Body of pancreas (tissue), 4 donors: ENCODE results near the gene NUDT14. TPM values are rescaled to one million over a fixed set of nuclear protein-coding genes. Genes with fewer than 3 reads are reported as not detected.

Experiments
- ATAC-seq: fragments of 150-250 bp; one replicate; pipeline ENCODE4 v1.9.1; 2016
- DNase-seq, 4 donors: peaks; one replicate each; pipeline ENCODE4 v3.0.0-alpha.2; 2019
- H3K27ac ChIP-seq, 4 donors: fragments of 200-600 bp; sonication (generic); 1 replicate in 3 of 4; 2 replicates in 1 of 4; pipeline versions ENCODE4 v1.5.1 to v1.6.1; 2016 to 2019; ENCODE audit warnings: mild to moderate bottlenecking in 1 of 4, mixed read lengths in 1 of 4, moderate library complexity in 1 of 4
- H3K27me3 ChIP-seq, 2 donors: fragments of 200-600 bp; sonication (generic); one replicate each; pipeline ENCODE4 v1.6.0; 2016; ENCODE audit warnings: mild to moderate bottlenecking in 1 of 2
- H3K36me3 ChIP-seq, 2 donors: fragments of 200-600 bp; sonication (generic); replicated peaks in 1 of 2; 2 replicates each; pipeline ENCODE4 v1.5.1; 2016; ENCODE audit warnings: low read depth in 2 of 2; ENCODE audit not compliant: insufficient read depth in 1 of 2
- H3K4me1 ChIP-seq: fragments of 200-600 bp; sonication (generic); one replicate; pipeline ENCODE4 v1.6.0; 2016
- H3K4me3 ChIP-seq, 2 donors: fragments of 200-600 bp; sonication (generic); 1 replicate in 1 of 2; 2 replicates in 1 of 2; pipeline ENCODE4 v1.5.1; 2016 to 2019
- H3K9me3 ChIP-seq, 3 donors: fragments of 200-600 bp; sonication (generic); 1 replicate in 2 of 3; 2 replicates in 1 of 3; pipeline ENCODE4 v1.5.1; 2016
- CTCF ChIP-seq, 7 experiments: fragments of 450-650 bp in 4 of 7; fragments of 200-600 bp in 3 of 7; sonication (generic) in 3 of 7; IDR thresholded peaks; one replicate each; pipeline ENCODE4 v1.5.1; 2016 to 2019; ENCODE audit warnings: antibody characterized with exemption in 7 of 7
- POLR2A ChIP-seq, 3 donors: fragments of 450-650 bp; IDR thresholded peaks; one replicate each; pipeline ENCODE4 v1.6.1; 2016; ENCODE audit warnings: antibody characterized with exemption in 3 of 3, mild to moderate bottlenecking in 2 of 3
- WGBS, 2 donors: methylation state at CpG; one replicate each; pipeline ENCODE4 v1.1.5; 2017; 5-methylcytosine and 5-hydroxymethylcytosine counted together
- intact Hi-C: fragments of 100-400 bp; cut with DNase I; formaldehyde crosslinking; loops from one replicate; pipeline ENCODE4 v1.15.1; 2023
- total RNA-seq, 2 donors: library from RNA; depleted of rRNA; stranded (reverse); fragments of >200 nt; gene quantifications; one replicate each; pipeline ENCODE4 v1.1.0, GENCODE V29; 2016

Gene NUDT14
- total RNA-seq, 2 donors from 2014 or later, result 28.8 to 66.9 TPM

GRCh38 chr14:105169776-105170655, 11.1 kb downstream of the NUDT14 start:
- intact Hi-C loops, result no loop called here
- H3K36me3 ChIP-seq, result no peaks in the 10 kb centered on the region
- ATAC-seq (no peak), DNase-seq (peak in 1 of 4 donors; percentile 31)
- TF ChIP-seq CTCF (IDR thresholded peaks at IDR 0.05) (no peak), POLR2A (IDR thresholded peaks at IDR 0.05) (no peak)
- 75 to 77% methylated on average over 7 to 21 of the region's 22 CpGs for WGBS, 2 donors
- peaks cover 67% of the 10 kb centered on the region for H3K4me1 ChIP-seq
- no peaks in the 10 kb centered on the region for H3K9me3 ChIP-seq
- no peak overlapping the region for H3K4me3 ChIP-seq
- H3K27ac ChIP-seq, result peak overlapping the region in 1 of 4 donors; percentile 47
- no peaks in the 10 kb centered on the region for H3K27me3 ChIP-seq

- Histone ChIP-seq H3K36me3 (no peaks in the 10 kb centered on the region), H3K4me1 (peaks cover 61% of the 10 kb centered on the region), H3K27ac (no peak overlapping the region), H3K4me3 (no peak overlapping the region), H3K27me3 (no peaks in the 10 kb centered on the region), H3K9me3 (no peaks in the 10 kb centered on the region)
- peak in 1 of 4 donors; percentile 34 for DNase-seq
- 29 to 56% methylated on average over 22 to 53 of the region's 54 CpGs for WGBS, 2 donors
- TF ChIP-seq CTCF (IDR thresholded peaks at IDR 0.05), result no peak
- no peak for TF ChIP-seq POLR2A (IDR thresholded peaks at IDR 0.05)
- ATAC-seq, result peak; percentile 10
- intact Hi-C loops, result no loop called here
Measured at GRCh38 chr14:105168979-105169507, 12.1 kb downstream of the NUDT14 start.

GRCh38 chr14:105168496-105168978, 12.6 kb downstream of the NUDT14 start, which contains the start of gene JAG2:
TSS of gene JAG2 (minus strand) at chr14:105168776. CDS start at chr14:105168420, 356 bp downstream.
- intact Hi-C loops, result no loop called here
- 1% methylated on average over 73 of the region's 84 CpGs; no CpG with 5 or more reads in 1 of the 2 donors for WGBS, 2 donors
- Histone ChIP-seq H3K4me3 (peak within 1 kb of the TSS in 1 of 2 donors; percentile 20), H3K4me1 (peaks cover 58% of the 10 kb centered on the region), H3K27ac (no peak within 1 kb of the TSS), H3K36me3 (no peaks in the 10 kb centered on the region), H3K27me3 (no peaks in the 10 kb centered on the region), H3K9me3 (no peaks in the 10 kb centered on the region)
- peak; percentile 57 to 78 (median 72) for DNase-seq
- ATAC-seq, result peak; percentile 57
- TF ChIP-seq CTCF (IDR thresholded peaks at IDR 0.05) (no peak), POLR2A (IDR thresholded peaks at IDR 0.05) (no peak)

GRCh38 chr14:105168093-105168420, 13.1 kb downstream of the NUDT14 start:
- intact Hi-C loops, result no loop called here
- ATAC-seq (peak; percentile 5), DNase-seq (no peak)
- 0% methylated on average over 24 of the region's 46 CpGs; no CpG with 5 or more reads in 1 of the 2 donors for WGBS, 2 donors
- peaks cover 58% of the 10 kb centered on the region for H3K4me1 ChIP-seq
- no peaks in the 10 kb centered on the region for H3K36me3 ChIP-seq
- H3K9me3 ChIP-seq, result no peaks in the 10 kb centered on the region
- H3K4me3 ChIP-seq, result peak overlapping the region in 1 of 2 donors; percentile 20
- H3K27me3 ChIP-seq, result no peaks in the 10 kb centered on the region
- TF ChIP-seq CTCF (IDR thresholded peaks at IDR 0.05) (no peak), POLR2A (IDR thresholded peaks at IDR 0.05) (no peak)
- H3K27ac ChIP-seq, result no peak overlapping the region
